Esophagus muscularis mucosa (tissue), 4 donors: ENCODE results near the gene MAPK4. TPM values are rescaled to one million over a fixed set of nuclear protein-coding genes. Genes with fewer than 3 reads are reported as not detected.
A peak's percentile ranks its signal among the peaks of the same experiment; 100 is the strongest.
"Not testable (repeated sequence)": the region's sequence is repeated elsewhere in the genome, so short reads cannot be mapped to it uniquely, and the experiment has no call there.

Source experiments
- DNase-seq: peaks from one replicate; pipeline ENCODE4 v3.0.0-alpha.2; 2017; ENCODE audit errors: extremely low spot score
- H3K27ac ChIP-seq, 4 donors: fragments of 200-600 bp; sonication (generic); replicated peaks in 1 of 4; 1 replicate in 3 of 4; 2 replicates in 1 of 4; pipeline ENCODE4 v1.5.1; 2016 to 2019; ENCODE audit warnings: mild to moderate bottlenecking in 1 of 4
- H3K27me3 ChIP-seq, 4 donors: fragments of 200-600 bp; sonication (generic); one replicate each; pipeline versions ENCODE4 v1.5.1 to v1.6.0; 2016 to 2019
- H3K36me3 ChIP-seq, 4 donors: fragments of 200-600 bp; sonication (generic); one replicate each; pipeline ENCODE4 v1.5.1; 2016 to 2019
- H3K4me1 ChIP-seq, 4 donors: fragments of 200-600 bp; sonication (generic); one replicate each; pipeline ENCODE4 v1.5.1; 2016 to 2019
- H3K4me3 ChIP-seq, 4 donors: fragments of 200-600 bp; sonication (generic); 1 replicate in 2 of 4; 2 replicates in 2 of 4; pipeline ENCODE4 v1.5.1; 2016 to 2019; ENCODE audit warnings: mild to moderate bottlenecking in 4 of 4, moderate library complexity in 1 of 4
- H3K9me3 ChIP-seq, 4 donors: fragments of 200-600 bp; sonication (generic); 1 replicate in 3 of 4; 2 replicates in 1 of 4; pipeline ENCODE4 v1.5.1; 2016 to 2019
- CTCF ChIP-seq, 3 experiments: fragments of 200-600 bp in 2 of 3; fragments of 450-650 bp in 1 of 3; sonication (generic) in 2 of 3; IDR thresholded peaks; one replicate each; pipeline ENCODE4 v1.5.1; 2017 to 2019; ENCODE audit warnings: antibody characterized with exemption in 3 of 3, mild to moderate bottlenecking in 2 of 3, moderate library complexity in 1 of 3
- EP300 ChIP-seq: sonication (generic); formaldehyde crosslinking; IDR thresholded peaks from one replicate; pipeline ENCODE4 v1.6.1; 2017; ENCODE audit warnings: antibody characterized with exemption
- POLR2A ChIP-seq: fragments of 450-650 bp; IDR thresholded peaks from one replicate; pipeline ENCODE4 v1.6.1; 2017; ENCODE audit warnings: antibody characterized with exemption, moderate library complexity, mild to moderate bottlenecking, low read depth
- POLR2AphosphoS5 ChIP-seq, 2 donors: sonication (generic); formaldehyde crosslinking; IDR thresholded peaks; one replicate each; pipeline ENCODE4 v1.6.1; 2017; ENCODE audit warnings: antibody characterized with exemption in 2 of 2
- WGBS: methylation state at CpG from one replicate; pipeline ENCODE4 v1.1.5; 2018; 5-methylcytosine and 5-hydroxymethylcytosine counted together
- intact Hi-C: fragments of 100-400 bp; cut with DNase I; formaldehyde crosslinking; loops from one replicate; pipeline ENCODE4 v1.15.1; 2023
- total RNA-seq, 4 donors: library from RNA; depleted of rRNA; stranded (reverse); fragments of >200 nt; gene quantifications; one replicate each; pipeline versions ENCODE4 v1.1.0 to v1.2.1, GENCODE V29; 2016

Gene MAPK4
- total RNA-seq, 4 donors from 2014 or later, result 6.2 to 14.5 (median 9.6) TPM

GRCh38 chr18:50558948-50559751 is 737 bp upstream of the MAPK4 start:
- 25% methylated on average over 44 of the region's 53 CpGs for WGBS
- Histone ChIP-seq H3K9me3 (peaks cover 0 to 17% (median 16%) of the 10 kb centered on the region in 4 donors), H3K4me3 (peak overlapping the region; percentile 67 to 82 (median 74)), H3K4me1 (peaks cover 9 to 36% (median 31%) of the 10 kb centered on the region in 4 donors), H3K27ac (peak overlapping the region; percentile 80 to 87 (median 84)), H3K36me3 (no peaks in the 10 kb centered on the region), H3K27me3 (peaks cover 0 to 18% (median 0%) of the 10 kb centered on the region in 4 donors)
- no peak for DNase-seq
- TF ChIP-seq POLR2AphosphoS5 (IDR thresholded peaks at IDR 0.05), result no peak
- TF ChIP-seq POLR2A, result no peak
- no peak for TF ChIP-seq EP300
- no peak for TF ChIP-seq CTCF (IDR thresholded peaks at IDR 0.05)
- intact Hi-C loops, result loop anchor here (5.0 kb wide), 1 partner anchor 223 kb away; no protein-coding TSS in a partner anchor

GRCh38 chr18:50560681-50561629 is 1.1 kb downstream of the MAPK4 start:
- intact Hi-C loops, result loop anchor here (5.0 kb wide), 1 partner anchor 101 kb away; no protein-coding TSS in a partner anchor
- Histone ChIP-seq H3K36me3 (no peaks in the 10 kb centered on the region), H3K4me3 (peak overlapping the region; percentile 67 to 82 (median 74)), H3K9me3 (peaks cover 0 to 4% (median 2%) of the 10 kb centered on the region in 4 donors), H3K27ac (peak overlapping the region; percentile 79 to 87 (median 83)), H3K4me1 (peaks cover 9 to 36% (median 31%) of the 10 kb centered on the region in 4 donors), H3K27me3 (peaks cover 0 to 24% (median 0%) of the 10 kb centered on the region in 4 donors)
- TF ChIP-seq EP300, result no peak
- TF ChIP-seq POLR2A, result no peak
- peak; percentile 24 to 68 for TF ChIP-seq POLR2AphosphoS5 (IDR thresholded peaks at IDR 0.05)
- no peak for DNase-seq
- 25% methylated on average over 9 of the region's 49 CpGs for WGBS

- peaks cover 9 to 36% (median 31%) of the 10 kb centered on the region in 4 donors for H3K4me1 ChIP-seq
- H3K9me3 ChIP-seq, DNase-seq, H3K36me3 ChIP-seq, H3K4me3 ChIP-seq, H3K27ac ChIP-seq: not testable (repeated sequence)
- peaks cover 0 to 24% (median 0%) of the 10 kb centered on the region in 4 donors for H3K27me3 ChIP-seq
- 73% methylated on average over 1 of the region's 1 CpG for WGBS
- intact Hi-C loops, result loop anchor here (5.0 kb wide), 1 partner anchor 100 kb away; no protein-coding TSS in a partner anchor
Observed at GRCh38 chr18:50562258-50562657, 2.4 kb downstream of the MAPK4 start.

- Histone ChIP-seq H3K4me3 (no peak overlapping the region), H3K4me1 (peaks cover 9 to 36% (median 31%) of the 10 kb centered on the region in 4 donors), H3K9me3 (no peaks in the 10 kb centered on the region), H3K36me3 (no peaks in the 10 kb centered on the region), H3K27me3 (peaks cover 0 to 24% (median 0%) of the 10 kb centered on the region in 4 donors), H3K27ac (no peak overlapping the region)
- TF ChIP-seq CTCF (IDR thresholded peaks at IDR 0.05) (no peak), POLR2AphosphoS5 (IDR thresholded peaks at IDR 0.05) (no peak), EP300 (no peak)
- intact Hi-C loops, result loop anchor here (5.0 kb wide), 1 partner anchor 100 kb away; no protein-coding TSS in a partner anchor
- DNase-seq, result no peak
- 89% methylated on average over 3 of the region's 3 CpGs for WGBS
Observed at GRCh38 chr18:50562686-50563085, 2.8 kb downstream of the MAPK4 start.

- Histone ChIP-seq H3K27ac (no peak overlapping the region), H3K27me3 (peaks cover 0 to 24% (median 0%) of the 10 kb centered on the region in 4 donors), H3K36me3 (no peaks in the 10 kb centered on the region), H3K4me3 (no peak overlapping the region), H3K4me1 (peaks cover 9 to 35% (median 30%) of the 10 kb centered on the region in 4 donors), H3K9me3 (no peaks in the 10 kb centered on the region)
- TF ChIP-seq CTCF (IDR thresholded peaks at IDR 0.05), result no peak
- no peak for TF ChIP-seq EP300
- WGBS, result 65% methylated on average over 3 of the region's 3 CpGs
- no peak for DNase-seq
- intact Hi-C loops, result loop anchor here (5.0 kb wide), 1 partner anchor 99 kb away; no protein-coding TSS in a partner anchor
Observed at GRCh38 chr18:50563376-50563775, 3.5 kb downstream of the MAPK4 start.
